Measurements from ENCODE around the gene SRP14.
"Not testable (repeated sequence)": the region's sequence is repeated elsewhere in the genome, so short reads cannot be mapped to it uniquely, and the experiment has no call there.

Gene SRP14

DNA sequence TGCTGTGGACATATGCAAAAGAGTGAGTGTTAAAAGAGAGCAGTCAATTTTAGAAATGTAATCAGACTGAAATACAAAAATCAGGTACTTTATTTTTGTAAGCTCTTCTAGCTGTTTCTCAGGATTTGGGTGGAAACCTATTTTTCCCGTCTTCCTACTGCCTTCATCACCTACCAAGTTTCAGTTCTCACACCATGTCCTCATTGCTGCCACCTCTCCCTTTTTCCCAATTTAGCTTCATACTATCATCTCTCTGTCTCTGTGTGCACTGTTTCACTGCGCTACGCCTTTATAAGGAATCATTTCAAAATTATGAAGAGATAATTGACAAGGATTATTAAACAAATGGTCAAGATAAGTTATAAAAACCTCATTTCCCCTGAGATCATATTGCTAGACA, 7.7 kb downstream of the SRP14 start:
- no peak for DNase-seq (ENCODE audit: low read depth)
- H3K4me3 ChIP-seq (ENCODE audit: low read depth, low read length): no peak overlapping the region
- TF ChIP-seq, protein P1, sequence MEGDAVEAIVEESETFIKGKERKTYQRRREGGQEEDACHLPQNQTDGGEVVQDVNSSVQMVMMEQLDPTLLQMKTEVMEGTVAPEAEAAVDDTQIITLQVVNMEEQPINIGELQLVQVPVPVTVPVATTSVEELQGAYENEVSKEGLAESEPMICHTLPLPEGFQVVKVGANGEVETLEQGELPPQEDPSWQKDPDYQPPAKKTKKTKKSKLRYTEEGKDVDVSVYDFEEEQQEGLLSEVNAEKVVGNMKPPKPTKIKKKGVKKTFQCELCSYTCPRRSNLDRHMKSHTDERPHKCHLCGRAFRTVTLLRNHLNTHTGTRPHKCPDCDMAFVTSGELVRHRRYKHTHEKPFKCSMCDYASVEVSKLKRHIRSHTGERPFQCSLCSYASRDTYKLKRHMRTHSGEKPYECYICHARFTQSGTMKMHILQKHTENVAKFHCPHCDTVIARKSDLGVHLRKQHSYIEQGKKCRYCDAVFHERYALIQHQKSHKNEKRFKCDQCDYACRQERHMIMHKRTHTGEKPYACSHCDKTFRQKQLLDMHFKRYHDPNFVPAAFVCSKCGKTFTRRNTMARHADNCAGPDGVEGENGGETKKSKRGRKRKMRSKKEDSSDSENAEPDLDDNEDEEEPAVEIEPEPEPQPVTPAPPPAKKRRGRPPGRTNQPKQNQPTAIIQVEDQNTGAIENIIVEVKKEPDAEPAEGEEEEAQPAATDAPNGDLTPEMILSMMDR (conservative IDR thresholded peaks at IDR 0.05; ENCODE audit: low read depth, low read length): no peak

DNA sequence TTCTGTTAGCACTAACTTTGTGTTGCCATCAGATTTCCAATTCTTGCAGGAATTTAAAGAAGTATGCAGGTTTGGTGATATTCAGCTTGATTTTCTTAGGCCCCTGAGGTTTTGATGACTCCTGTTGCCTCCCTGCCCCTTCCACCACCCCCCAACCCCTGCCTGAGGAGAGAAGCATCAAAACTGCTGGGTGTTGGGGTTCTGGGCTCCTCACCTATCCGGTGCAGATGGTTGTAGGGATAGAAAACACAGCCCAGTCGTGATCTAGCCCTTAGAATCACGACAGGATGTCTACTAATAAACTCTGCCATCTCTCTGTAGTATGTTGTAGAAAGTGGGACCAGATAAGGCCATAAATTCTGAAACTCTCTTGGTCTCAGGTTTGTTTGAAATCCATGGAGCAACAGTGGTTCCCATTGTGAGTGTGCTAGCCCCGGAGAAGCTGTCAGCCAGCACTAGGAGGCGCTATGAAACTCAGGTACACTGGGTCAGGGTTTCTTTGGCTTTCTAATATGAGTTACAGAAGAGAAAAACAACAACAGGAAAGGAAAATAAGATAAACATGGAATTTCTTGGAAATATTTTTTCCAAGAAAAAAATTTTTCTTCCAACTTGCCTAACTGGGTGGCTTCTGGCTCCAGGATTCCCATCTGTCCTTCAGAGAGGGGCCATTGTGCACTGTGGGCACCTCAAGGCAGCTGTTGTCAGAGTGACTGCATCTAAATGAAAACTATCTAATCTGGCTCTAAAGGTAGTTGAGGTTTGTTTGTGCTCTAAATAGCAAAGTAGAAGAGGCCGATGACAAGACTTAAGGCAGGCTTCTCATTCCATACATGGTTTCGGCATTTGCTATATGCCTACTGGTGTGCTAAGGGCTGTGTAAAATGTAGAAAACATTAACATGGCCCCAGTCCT, 8.7 kb downstream of the SRP14 start:
- DNase-seq (ENCODE audit: low read depth): peak; percentile 63
- no peak overlapping the region for H3K4me3 ChIP-seq (ENCODE audit: low read depth, low read length)
- TF ChIP-seq, protein P1 (conservative IDR thresholded peaks at IDR 0.05; ENCODE audit: low read depth, low read length): peak; percentile 81

DNA sequence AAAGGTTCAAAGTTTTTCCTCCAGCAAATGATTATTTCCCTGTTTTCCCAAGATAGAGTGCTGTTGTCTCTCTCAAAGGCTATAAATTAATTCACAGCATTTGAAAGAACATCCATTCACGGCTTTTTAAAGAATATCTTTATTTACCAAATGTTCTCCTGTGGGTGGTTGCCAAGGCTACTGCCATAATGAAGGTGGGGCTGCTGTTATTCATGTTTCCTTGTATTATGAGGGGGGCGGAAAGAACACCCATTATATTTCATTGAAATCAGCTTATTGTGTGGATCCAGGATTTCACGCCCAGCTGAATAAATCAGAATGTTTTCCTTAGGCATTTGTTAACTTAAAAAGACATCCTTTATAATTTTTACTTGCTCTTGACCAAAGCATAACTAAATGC, 10.1 kb downstream of the SRP14 start:
- no peak for DNase-seq (ENCODE audit: low read depth)
- no peak overlapping the region for H3K4me3 ChIP-seq (ENCODE audit: low read depth, low read length)
- TF ChIP-seq, protein P1 (conservative IDR thresholded peaks at IDR 0.05; ENCODE audit: low read depth, low read length): no peak

DNA sequence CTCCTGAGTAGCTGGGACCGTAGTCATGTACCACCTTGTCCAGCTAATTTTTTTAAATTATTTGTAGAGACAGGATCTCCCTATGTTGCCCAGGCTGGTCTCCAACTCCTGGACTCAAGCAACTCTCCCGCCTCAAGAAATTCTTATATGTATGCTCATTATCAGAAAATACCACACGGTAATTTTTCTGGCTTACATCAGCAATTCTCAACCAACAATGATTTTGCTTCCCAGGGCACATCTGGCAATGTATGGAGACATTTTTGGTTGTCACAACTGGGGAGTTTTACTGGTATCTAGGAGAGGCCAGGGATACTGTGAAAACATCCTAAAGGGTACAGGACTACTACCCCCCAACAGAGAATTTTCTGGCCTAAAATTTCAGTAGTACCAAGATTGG, 10.8 kb downstream of the SRP14 start:
- TF ChIP-seq, protein P1 (conservative IDR thresholded peaks at IDR 0.05; ENCODE audit: low read depth, low read length): no peak
- H3K4me3 ChIP-seq (ENCODE audit: low read depth, low read length): no peak overlapping the region
- no peak for DNase-seq (ENCODE audit: low read depth)

DNA sequence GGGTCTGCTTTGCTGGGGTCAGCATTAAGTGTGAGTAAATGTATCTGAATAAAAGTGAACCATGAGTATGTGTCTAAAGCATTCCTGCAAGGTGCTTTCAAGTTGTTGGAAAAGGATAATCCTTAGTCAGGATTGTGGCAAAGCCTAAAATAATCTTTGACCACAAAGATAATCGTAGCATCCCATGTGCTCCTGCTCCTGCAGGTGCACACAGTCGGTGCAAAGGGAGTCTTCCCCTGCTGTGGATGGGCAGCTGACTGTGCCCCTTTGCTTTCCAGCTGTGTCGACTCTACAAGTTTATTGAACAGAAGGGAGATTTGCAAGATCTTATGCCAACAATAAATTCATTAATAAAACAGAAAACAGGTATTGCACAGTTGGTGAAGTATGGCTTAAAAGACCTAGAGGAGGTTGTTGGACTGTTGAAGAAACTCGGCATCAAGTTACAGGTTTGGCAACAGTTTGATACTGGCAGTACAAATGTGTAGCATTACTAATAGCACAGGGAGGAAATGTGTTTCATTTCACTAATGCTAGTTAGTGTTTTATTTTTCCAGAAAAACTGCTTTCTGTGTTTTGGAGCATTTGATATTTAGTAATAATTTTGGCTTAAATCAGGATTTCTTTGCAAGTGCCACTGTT, 22.6 kb downstream of the SRP14 start:
- TF ChIP-seq, protein P1 (conservative IDR thresholded peaks at IDR 0.05; ENCODE audit: low read depth, low read length): no peak
- DNase-seq (ENCODE audit: low read depth): peak; percentile 78
- H3K4me3 ChIP-seq (ENCODE audit: low read depth, low read length): no peak overlapping the region

DNA sequence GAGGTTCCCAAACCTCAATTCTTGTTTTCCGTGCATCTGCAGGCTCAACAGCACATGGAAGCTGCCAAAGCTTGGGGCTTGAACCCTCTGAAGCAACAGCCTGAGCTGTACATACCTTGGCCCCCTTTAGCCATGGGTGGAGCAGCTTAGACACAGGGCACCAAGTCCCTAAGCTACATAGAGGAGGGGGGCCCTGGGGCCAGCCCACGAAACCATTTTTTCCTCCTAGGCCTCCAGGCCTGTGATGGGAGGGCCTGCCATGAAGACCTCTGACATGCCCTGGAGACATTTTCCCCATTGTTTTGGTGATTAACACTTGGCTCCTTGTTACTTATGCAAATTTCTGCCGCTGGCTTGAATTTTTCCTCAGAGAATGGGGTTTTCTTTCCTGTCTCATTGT, 24.6 kb downstream of the SRP14 start:
- H3K4me3 ChIP-seq (ENCODE audit: low read depth, low read length): no peak overlapping the region
- TF ChIP-seq, protein P1 (conservative IDR thresholded peaks at IDR 0.05; ENCODE audit: low read depth, low read length): no peak
- DNase-seq (ENCODE audit: low read depth): no peak

DNA sequence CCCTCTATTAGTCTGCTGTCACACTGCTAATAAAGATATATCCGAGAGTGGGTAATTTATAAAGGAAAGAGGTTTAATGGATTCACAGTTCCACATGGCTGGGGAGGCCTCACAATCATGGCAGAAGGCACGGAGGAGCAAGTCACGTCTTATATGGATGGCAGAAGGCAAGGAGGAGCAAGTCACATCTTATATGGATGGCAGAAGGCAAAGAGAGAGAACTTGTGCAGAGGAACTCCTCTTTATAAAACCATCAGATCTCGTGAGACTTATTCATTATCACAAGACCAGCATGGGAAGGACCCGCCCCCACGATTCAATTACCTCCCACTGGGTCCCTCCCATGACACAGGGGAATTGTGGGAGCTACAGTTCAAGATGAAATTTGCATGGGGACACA, 25.6 kb downstream of the SRP14 start:
- DNase-seq (ENCODE audit: low read depth); H3K4me3 ChIP-seq (ENCODE audit: low read depth, low read length): not testable (repeated sequence)
